ENCODE results near the gene PSME2. TPM values are rescaled to one million over a fixed set of nuclear protein-coding genes. Genes with fewer than 3 reads are reported as not detected.

PSME2 gene
- polyA plus RNA-seq, 3 donors: 237 to 593 (median 579) TPM

- H3K4me3 ChIP-seq (replicated peaks in 1 of 3; ENCODE audit: low read depth in 2 of 3, low read length in 3 of 3): no peak overlapping the region
- no peaks in the 10 kb centered on the region for H4K20me1 ChIP-seq (ENCODE audit: insufficient read depth, low read length)
- H3K4me2 ChIP-seq (replicated peaks; ENCODE audit: extremely low read depth, low read length, poor library complexity, severe bottlenecking): peak overlapping the region; percentile 97
- Mint-ChIP-seq H3K9me3 (no peaks in the 10 kb centered on the region), H3K27ac (peak overlapping the region in 6 of 7 donors; percentile 28 to 91 (median 80)), H3K4me3 (no peak overlapping the region), H3K4me1 (peaks cover 34% of the 10 kb centered on the region), H3K36me3 (peaks cover 49 to 56% of the 10 kb centered on the region in 2 donors), H3K27me3 (ENCODE audit: low read depth in 3 of 3) (peaks cover 0 to 3% (median 0%) of the 10 kb centered on the region in 3 donors)
- peaks cover 22 to 27% of the 10 kb centered on the region in 2 donors for H3K4me1 ChIP-seq (ENCODE audit: control insufficient read depth in 1 of 2, insufficient read depth in 2 of 2, low read length in 2 of 2)
- no peak for TF ChIP-seq CTCF (IDR thresholded peaks at IDR 0.05)
- H3K9ac ChIP-seq (ENCODE audit: insufficient read depth, low read length, poor library complexity, severe bottlenecking): no peak overlapping the region
- H3K79me2 ChIP-seq (ENCODE audit: insufficient read depth, low read length): peaks cover 24% of the 10 kb centered on the region
- intact Hi-C loops (cut with micrococcal nuclease): no loop called here
- no peaks in the 10 kb centered on the region for H3K27me3 ChIP-seq (ENCODE audit: control insufficient read depth in 2 of 2, insufficient read depth in 2 of 2, low read length in 2 of 2)
- WGBS (ENCODE audit: insufficient coverage): 93% methylated on average over 2 of the region's 9 CpGs
- no peaks in the 10 kb centered on the region for H3K9me3 ChIP-seq (replicated peaks in 1 of 2; ENCODE audit: control insufficient read depth in 1 of 2, insufficient read depth in 1 of 2, low read length in 2 of 2)
- no peak for DNase-seq
- H2AFZ ChIP-seq (ENCODE audit: insufficient read depth, low read depth, low read length, poor library complexity, severe bottlenecking): no peak overlapping the region
- peaks cover 21 to 52% of the 10 kb centered on the region in 2 donors for H3K36me3 ChIP-seq (replicated peaks in 1 of 2; ENCODE audit: control insufficient read depth in 1 of 2, insufficient read depth in 2 of 2, low read length in 2 of 2)
- no peak overlapping the region for H3K27ac ChIP-seq (ENCODE audit: low read depth in 1 of 2, low read length in 2 of 2)
Measured at GRCh38 chr14:24189460-24189859, 43.0 kb upstream of the PSME2 start.

GRCh38 chr14:24189059-24189375 is 42.6 kb upstream of the PSME2 start:
- Histone ChIP-seq H4K20me1 (ENCODE audit: insufficient read depth, low read length) (no peaks in the 10 kb centered on the region), H3K9me3 (replicated peaks in 1 of 2; ENCODE audit: control insufficient read depth in 1 of 2, insufficient read depth in 1 of 2, low read length in 2 of 2) (no peaks in the 10 kb centered on the region), H3K36me3 (replicated peaks in 1 of 2; ENCODE audit: control insufficient read depth in 1 of 2, insufficient read depth in 2 of 2, low read length in 2 of 2) (peaks cover 21 to 57% of the 10 kb centered on the region in 2 donors), H3K4me2 (replicated peaks; ENCODE audit: extremely low read depth, low read length, poor library complexity, severe bottlenecking) (peak overlapping the region; percentile 97), H3K9ac (ENCODE audit: insufficient read depth, low read length, poor library complexity, severe bottlenecking) (no peak overlapping the region), H3K4me3 (replicated peaks in 1 of 3; ENCODE audit: low read depth in 2 of 3, low read length in 3 of 3) (peak overlapping the region in 1 of 3 experiments; percentile 79), H3K4me1 (ENCODE audit: control insufficient read depth in 1 of 2, insufficient read depth in 2 of 2, low read length in 2 of 2) (peaks cover 18 to 23% of the 10 kb centered on the region in 2 donors), H3K79me2 (ENCODE audit: insufficient read depth, low read length) (peaks cover 20% of the 10 kb centered on the region), H2AFZ (ENCODE audit: insufficient read depth, low read depth, low read length, poor library complexity, severe bottlenecking) (peak overlapping the region; percentile 79), H3K27me3 (ENCODE audit: control insufficient read depth in 2 of 2, insufficient read depth in 2 of 2, low read length in 2 of 2) (no peaks in the 10 kb centered on the region), H3K27ac (ENCODE audit: low read depth in 1 of 2, low read length in 2 of 2) (peak overlapping the region in 1 of 2 donors; percentile 40)
- H3K36me3 Mint-ChIP-seq: peaks cover 49 to 60% of the 10 kb centered on the region in 2 donors
- H3K4me3 Mint-ChIP-seq: peak overlapping the region; percentile 51 to 83
- peak overlapping the region in 6 of 7 donors; percentile 28 to 91 (median 80) for H3K27ac Mint-ChIP-seq
- peaks cover 30% of the 10 kb centered on the region for H3K4me1 Mint-ChIP-seq
- intact Hi-C loops (cut with micrococcal nuclease): no loop called here
- H3K27me3 Mint-ChIP-seq (ENCODE audit: low read depth in 3 of 3): peaks cover 0 to 3% (median 0%) of the 10 kb centered on the region in 3 donors
- no peak for DNase-seq
- no peaks in the 10 kb centered on the region for H3K9me3 Mint-ChIP-seq
- WGBS (ENCODE audit: insufficient coverage): no CpG with 5 or more reads among the region's 3 CpGs
- no peak for TF ChIP-seq CTCF (IDR thresholded peaks at IDR 0.05)
